NCI-H146 treated with DMSO at 0.1 percent for 48 hours (cell line): ENCODE data around the gene PDGFRB.
A peak's percentile ranks its signal among the peaks of the same experiment; 100 is the strongest.

Experiments used
- DNase-seq: peaks from one replicate; lab custom pipeline; 2025; ENCODE audit not compliant: unreplicated experiment; lab: John Stamatoyannopoulos, UW

Gene PDGFRB

GRCh38 chr5:150117945-150118560 lies 37.6 kb downstream of the PDGFRB start:
- no peak for DNase-seq

GRCh38 chr5:150116667-150117400 lies 38.8 kb downstream of the PDGFRB start:
- DNase-seq = no peak

DNA sequence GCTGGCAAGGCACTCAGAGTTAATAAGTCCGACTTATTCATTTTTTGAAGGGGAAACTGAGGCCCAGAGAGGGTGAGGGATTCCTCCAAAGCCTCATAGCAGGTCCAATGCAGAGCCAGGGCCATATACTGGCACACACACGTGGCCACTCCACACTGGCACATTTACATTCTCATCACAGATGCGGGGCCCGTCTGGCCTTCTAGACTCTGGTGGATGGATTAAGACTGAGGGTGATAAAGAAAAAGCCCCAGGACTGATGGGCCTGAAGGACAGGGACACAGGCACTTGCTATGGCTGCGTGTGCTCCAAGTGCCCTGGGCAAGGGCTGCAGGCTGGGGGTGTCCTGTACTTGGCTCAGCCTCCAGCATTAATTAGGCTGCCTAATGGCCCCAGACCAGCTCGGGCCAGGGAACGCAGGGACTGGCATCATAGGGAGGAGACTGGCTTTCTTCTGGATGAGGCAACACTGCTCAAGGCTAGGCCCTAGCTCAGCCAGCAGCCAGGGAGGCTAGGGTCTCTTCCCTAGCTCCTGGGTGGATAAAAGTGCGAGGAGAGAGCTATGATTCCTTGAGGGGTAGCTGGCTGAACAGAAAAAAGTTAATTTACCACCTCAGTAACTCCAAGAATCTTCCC lies 40.8 kb downstream of the PDGFRB start:
- no peak for DNase-seq

DNA sequence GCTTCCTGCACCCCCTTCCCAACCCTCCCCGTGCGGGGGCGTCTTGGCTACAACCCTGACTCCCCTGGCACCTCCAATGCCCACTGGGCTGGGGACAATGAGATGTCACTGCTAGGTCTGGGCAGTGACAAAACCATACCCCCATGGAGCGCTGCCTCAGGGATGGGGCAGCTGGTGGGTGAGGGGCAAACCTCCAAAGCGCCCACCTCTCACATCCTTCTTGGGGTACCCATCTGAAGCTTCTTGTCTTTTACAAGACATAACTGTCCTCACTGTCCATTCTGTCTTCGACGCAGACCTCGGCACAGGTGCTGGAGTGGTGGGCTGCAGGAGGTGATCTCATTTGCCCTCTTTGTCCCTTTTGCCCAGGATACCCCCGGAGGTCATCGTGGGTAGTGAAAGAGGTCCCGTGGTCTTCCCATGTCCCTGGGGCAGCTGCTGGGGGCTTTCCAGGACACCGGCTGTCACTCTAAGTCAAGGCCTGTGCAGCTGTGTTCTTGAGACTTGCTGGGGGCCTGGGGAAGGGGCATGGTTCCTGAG lies 41.5 kb downstream of the PDGFRB start:
- no peak for DNase-seq

DNA sequence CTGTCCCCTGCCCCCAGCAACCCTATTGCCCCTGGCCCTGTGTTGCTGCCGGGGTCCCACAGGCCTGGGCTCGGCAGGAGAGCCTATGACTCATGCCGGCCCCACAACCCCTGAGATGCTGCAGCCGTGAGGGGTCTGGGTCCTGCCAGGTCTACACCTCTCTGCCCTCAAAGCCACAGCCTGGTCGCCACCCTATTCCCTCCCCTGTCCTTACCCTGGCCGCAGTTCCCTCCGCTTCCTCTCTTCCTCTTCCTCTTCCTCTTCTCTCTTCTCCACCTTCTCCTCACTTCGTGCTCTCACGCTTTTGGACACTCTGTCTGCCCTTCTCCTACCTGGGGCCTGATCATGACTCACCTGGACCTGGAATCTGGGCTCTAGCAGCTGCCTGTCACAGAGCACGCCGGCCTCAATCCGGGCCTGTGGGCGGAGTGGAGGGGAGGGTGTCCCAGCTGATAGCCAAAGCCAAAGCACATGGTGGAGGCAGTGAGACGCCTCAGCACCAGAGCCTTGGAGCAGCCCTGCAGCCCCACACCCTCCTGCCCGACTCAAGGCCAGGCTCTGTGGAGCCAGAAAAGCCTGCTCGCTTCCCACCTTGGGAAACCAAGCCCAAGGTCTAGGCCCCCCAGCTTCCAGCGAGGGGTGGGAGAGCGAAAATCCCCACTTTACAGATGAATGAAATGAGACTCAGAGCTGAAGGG lies 42.4 kb downstream of the PDGFRB start:
- DNase-seq = no peak

- DNase-seq = no peak
Observed at GRCh38 chr5:150112201-150113046, 43.2 kb downstream of the PDGFRB start.

DNA sequence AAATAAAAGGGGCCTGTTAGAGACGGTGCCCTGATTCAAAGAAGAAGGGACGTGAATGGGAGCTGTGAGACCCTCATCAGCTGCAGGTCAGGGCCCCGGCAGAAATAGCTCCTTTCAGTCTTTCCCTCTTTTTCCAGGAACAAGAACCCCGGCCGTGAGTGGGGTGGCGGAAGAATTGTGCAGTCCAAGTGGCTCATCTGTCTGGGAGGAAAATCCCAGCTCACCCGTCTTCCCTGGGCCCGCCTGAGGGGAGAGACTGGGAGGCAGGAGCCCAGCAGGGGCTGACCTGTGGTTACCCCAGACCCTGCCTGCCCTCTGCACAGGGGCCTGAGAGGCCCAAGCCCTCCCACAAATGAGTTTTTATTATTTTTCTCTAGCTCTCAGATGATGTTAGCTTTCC lies 44.5 kb downstream of the PDGFRB start:
- no peak for DNase-seq

GRCh38 chr5:150109921-150110320 lies 45.7 kb downstream of the PDGFRB start:
- DNase-seq = no peak

- no peak for DNase-seq
Observed at GRCh38 chr5:150108711-150109514, 46.7 kb downstream of the PDGFRB start.

GRCh38 chr5:150107909-150108447 lies 47.7 kb downstream of the PDGFRB start:
- DNase-seq = no peak

DNA sequence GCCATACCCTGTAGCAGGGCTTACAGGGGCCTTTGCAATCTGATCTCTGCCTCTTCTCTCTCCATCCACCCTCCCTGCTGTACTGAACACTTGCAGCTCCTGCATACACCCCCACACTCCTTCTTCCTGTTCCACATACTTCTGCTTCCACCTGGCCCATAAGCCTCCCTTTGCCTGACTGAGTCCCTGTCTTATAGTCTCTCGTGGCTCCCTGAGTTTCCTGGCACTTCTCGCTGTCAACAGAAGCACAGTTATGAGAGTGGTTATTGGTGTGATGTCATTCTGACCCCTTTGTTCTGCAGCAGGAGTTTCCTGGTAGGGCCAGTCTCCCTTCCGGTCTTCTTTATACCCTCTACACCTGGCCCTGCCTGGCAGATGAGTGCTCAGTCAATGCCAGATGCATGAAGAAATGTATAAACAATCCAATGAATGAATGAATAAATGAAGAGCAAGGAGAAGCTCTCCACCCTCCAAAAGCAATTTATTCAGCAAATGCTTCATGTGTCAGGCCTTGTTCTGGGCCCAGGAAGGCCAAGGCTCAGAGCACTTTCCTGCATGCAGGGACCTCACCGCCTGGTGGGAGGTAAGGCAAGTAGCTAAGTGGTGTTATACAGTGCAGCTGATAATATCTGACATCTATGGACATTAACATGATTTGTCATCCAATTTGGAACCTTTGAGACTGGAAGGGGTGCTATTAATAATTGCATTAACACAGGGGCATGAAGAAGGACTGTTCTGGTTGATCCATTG lies 48.8 kb downstream of the PDGFRB start:
- DNase-seq = peak; percentile 15

DNA sequence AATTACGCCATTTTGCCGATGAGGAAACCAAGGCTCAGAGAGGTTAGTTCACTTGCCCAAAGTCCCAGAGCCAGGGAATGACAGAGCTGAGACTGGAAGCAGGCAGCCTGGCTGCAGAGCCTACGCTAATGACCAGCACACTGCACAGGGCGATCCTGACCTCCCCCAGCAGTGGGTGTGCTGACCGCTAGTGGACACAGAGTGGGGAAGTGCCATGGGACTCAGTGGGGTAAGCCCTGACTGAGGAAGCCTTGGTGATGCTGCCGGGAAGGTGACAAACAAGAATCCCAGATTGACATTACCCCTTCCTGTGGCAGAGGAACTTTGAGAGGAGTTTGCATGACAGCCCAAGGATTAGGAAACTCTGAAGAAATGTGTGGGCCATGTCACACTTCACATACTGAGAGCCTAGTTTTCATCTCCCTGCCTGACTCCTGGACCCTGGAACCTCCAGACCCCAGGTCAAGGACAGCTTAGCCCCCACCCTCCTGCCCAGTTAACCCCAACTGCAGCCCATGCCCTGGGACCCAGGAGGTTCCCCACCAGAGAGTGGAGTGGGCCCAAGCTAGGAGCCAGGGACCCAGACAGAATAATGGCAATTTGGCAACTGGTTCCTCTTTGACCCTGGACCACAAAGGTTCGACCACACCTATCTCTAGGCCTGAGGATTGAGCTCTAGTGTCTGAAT lies 49.6 kb downstream of the PDGFRB start:
- no peak for DNase-seq

DNA sequence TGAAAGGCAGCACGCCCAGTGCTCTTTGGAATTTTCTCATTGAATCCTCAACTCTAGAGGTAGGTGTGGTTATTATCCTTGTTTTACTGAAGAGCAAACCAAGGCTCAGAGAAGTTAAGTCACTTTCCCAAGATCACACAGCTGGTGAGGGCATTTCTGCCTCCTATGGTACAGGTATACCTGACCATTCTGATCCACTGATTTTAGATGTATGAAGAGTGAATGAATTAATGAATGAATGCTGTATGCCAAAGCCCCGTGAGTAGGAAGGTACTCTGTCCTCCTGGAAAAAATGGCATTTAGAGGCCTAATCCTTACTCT lies 51.1 kb downstream of the PDGFRB start:
- no peak for DNase-seq

- DNase-seq = no peak
Observed at GRCh38 chr5:150103678-150104549, 51.7 kb downstream of the PDGFRB start.

DNA sequence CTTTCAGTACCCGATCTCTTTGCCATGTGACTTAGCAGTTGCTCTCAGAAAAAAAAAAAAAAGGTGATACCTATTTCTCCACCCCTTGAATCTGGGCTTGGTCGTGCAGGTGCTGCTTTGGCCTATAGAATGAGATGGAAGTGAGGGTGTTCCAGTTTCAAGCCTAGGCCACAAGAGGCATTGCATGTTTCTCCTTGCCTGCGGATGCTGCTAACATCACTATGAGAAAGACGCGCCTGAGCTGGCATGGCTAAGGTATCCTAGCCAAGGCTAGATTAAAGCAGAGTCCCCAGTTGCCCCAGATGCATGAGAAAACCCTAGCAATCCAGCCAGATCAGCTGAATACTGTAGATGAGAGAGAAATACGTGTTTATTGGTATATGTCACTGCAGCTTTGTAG lies 54.6 kb downstream of the PDGFRB start:
- DNase-seq = no peak

DNA sequence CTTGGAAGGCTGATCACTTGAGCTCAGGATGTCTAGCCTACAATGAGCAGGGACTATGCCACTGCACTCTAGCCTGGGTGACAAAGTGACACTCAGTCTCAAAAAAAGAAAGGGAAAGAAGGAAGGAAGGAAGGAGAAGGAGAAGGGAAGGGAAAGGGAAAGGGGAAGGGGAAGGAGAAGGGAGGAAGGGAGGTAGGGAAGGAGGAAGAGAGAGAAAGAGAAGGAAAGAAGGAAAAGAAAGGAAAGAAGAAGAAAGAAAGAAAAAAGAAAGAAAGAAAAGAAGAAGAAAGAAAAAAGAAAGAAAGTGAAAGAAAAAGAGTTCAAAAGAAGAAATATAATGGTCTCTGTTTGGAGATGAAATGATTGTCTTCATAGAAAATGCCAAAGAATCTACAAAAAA lies 58.5 kb downstream of the PDGFRB start:
- DNase-seq = no peak

- no peak for DNase-seq
Observed at GRCh38 chr5:150092159-150092787, 63.4 kb downstream of the PDGFRB start.
